ENCODE data around the gene SELPLG. TPM values are rescaled to one million over a fixed set of nuclear protein-coding genes. Genes with fewer than 3 reads are reported as not detected.

The SELPLG gene
- total RNA-seq, 1 experiment from 2014 or later: 0.41 TPM

Small RNA genes within 50 kb of the gene (microRNA-seq; reads per million reads assigned to microRNA genes)
- gene MIR4496 (ENCODE audit: unreplicated experiment): not detected

Other genes with a start within 250 kb of the SELPLG start
- gene FICD, start 118.6 kb downstream of the SELPLG start, total RNA-seq (2021; ENCODE audit: unreplicated experiment): 10.1 TPM
- gene SART3, start 72.7 kb downstream of the SELPLG start, total RNA-seq (2021; ENCODE audit: unreplicated experiment): 55.9 TPM
- 66.1 TPM for gene ISCU, start 71.3 kb downstream of the SELPLG start, total RNA-seq (2021; ENCODE audit: unreplicated experiment)
- gene TMEM119, start 35.8 kb downstream of the SELPLG start, total RNA-seq (2021; ENCODE audit: unreplicated experiment): not detected
- gene CORO1C, start 97.6 kb upstream of the SELPLG start, total RNA-seq (2021; ENCODE audit: unreplicated experiment): 165 TPM
- 58.6 TPM for gene SSH1, start 223.7 kb upstream of the SELPLG start, total RNA-seq (2021; ENCODE audit: unreplicated experiment)
- not detected for gene DAO, start 246.2 kb upstream of the SELPLG start, total RNA-seq (2021; ENCODE audit: unreplicated experiment)

All from Panc1 (cell line).